Prostate gland (tissue), 2 donors: ENCODE data around the gene BOLA1.

ENCODE experiments used
- CTCF ChIP-seq, 4 experiments: fragments of 200-600 bp in 2 of 4; fragments of 450-650 bp in 2 of 4; sonication (generic) in 2 of 4; IDR thresholded peaks; 1 replicate in 3 of 4; 2 replicates in 1 of 4; pipeline ENCODE4 v1.5.1; 2016 to 2019; ENCODE audit warnings: antibody characterized with exemption in 4 of 4, mild to moderate bottlenecking in 2 of 4, moderate library complexity in 2 of 4
- POLR2AphosphoS5 ChIP-seq: sonication (generic); formaldehyde crosslinking; IDR thresholded peaks from one replicate; pipeline ENCODE4 v1.6.1; 2017; ENCODE audit warnings: antibody characterized with exemption

- no peak for TF ChIP-seq CTCF (IDR thresholded peaks at IDR 0.05)
- peak; percentile 83 for TF ChIP-seq POLR2AphosphoS5
Measured at GRCh38 chr1:149885339-149886120, 13.8 kb upstream of the BOLA1 start.
